Measurements from ENCODE around the gene MB21D2.

GRCh38 chr3:192911293-192911692, 6.4 kb downstream of the MB21D2 start:
- TF ChIP-seq CTCF (IDR thresholded peaks at IDR 0.05) (no peak), CREB1 (CRISPR knock-in tag; IDR thresholded peaks at IDR 0.05) (no peak), ATF6 (CRISPR knock-in tag; IDR thresholded peaks at IDR 0.05) (no peak), ZBTB21 (CRISPR knock-in tag; IDR thresholded peaks at IDR 0.05; ENCODE audit: borderline replicate concordance) (no peak), ATF3 (CRISPR knock-in tag; conservative IDR thresholded peaks at IDR 0.05) (no peak)
- TF ChIP-seq, protein P1, sequence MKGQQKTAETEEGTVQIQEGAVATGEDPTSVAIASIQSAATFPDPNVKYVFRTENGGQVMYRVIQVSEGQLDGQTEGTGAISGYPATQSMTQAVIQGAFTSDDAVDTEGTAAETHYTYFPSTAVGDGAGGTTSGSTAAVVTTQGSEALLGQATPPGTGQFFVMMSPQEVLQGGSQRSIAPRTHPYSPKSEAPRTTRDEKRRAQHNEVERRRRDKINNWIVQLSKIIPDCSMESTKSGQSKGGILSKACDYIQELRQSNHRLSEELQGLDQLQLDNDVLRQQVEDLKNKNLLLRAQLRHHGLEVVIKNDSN (CRISPR knock-in tag; IDR thresholded peaks at IDR 0.05), result no peak
- TF ChIP-seq, protein P2, sequence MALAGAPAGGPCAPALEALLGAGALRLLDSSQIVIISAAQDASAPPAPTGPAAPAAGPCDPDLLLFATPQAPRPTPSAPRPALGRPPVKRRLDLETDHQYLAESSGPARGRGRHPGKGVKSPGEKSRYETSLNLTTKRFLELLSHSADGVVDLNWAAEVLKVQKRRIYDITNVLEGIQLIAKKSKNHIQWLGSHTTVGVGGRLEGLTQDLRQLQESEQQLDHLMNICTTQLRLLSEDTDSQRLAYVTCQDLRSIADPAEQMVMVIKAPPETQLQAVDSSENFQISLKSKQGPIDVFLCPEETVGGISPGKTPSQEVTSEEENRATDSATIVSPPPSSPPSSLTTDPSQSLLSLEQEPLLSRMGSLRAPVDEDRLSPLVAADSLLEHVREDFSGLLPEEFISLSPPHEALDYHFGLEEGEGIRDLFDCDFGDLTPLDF (CRISPR knock-in tag; IDR thresholded peaks at IDR 0.05), result no peak

All from WTC11 (cell line).